Measurements from ENCODE around the gene PRICKLE1.

PRICKLE1 gene

DNA sequence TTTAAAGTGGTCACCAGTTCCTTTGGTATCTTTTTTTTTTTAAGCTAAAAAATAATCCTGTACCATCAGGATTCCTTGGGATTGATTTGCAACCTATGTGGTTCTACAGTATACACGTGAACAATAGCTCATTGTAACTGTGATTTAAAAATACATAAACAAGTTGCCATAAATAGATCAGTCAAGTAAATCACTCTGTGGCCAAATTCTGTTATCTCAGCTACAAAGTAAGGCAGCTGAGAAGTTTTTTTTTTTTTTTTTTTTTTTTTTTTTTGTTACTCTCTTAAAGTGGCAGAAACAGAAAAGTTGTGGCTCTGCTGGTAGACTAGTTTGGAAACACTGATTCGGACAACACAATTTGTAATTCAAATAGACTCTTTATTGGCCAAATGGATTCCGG lies 104.5 kb downstream of the PRICKLE1 start:
- H3K27me3 Mint-ChIP-seq (ENCODE audit: low read depth), result no peaks in the 10 kb centered on the region
- H3K27ac Mint-ChIP-seq, result peak overlapping the region; percentile 58 to 94 (median 80)
- H3K4me3 Mint-ChIP-seq, result peak overlapping the region; percentile 90 to 91 (median 91)
- H3K36me3 Mint-ChIP-seq (ENCODE audit: low read depth), result peaks cover 5% of the 10 kb centered on the region
- H3K4me1 Mint-ChIP-seq, result peaks cover 67% of the 10 kb centered on the region
- TF ChIP-seq, protein P1, sequence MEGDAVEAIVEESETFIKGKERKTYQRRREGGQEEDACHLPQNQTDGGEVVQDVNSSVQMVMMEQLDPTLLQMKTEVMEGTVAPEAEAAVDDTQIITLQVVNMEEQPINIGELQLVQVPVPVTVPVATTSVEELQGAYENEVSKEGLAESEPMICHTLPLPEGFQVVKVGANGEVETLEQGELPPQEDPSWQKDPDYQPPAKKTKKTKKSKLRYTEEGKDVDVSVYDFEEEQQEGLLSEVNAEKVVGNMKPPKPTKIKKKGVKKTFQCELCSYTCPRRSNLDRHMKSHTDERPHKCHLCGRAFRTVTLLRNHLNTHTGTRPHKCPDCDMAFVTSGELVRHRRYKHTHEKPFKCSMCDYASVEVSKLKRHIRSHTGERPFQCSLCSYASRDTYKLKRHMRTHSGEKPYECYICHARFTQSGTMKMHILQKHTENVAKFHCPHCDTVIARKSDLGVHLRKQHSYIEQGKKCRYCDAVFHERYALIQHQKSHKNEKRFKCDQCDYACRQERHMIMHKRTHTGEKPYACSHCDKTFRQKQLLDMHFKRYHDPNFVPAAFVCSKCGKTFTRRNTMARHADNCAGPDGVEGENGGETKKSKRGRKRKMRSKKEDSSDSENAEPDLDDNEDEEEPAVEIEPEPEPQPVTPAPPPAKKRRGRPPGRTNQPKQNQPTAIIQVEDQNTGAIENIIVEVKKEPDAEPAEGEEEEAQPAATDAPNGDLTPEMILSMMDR (IDR thresholded peaks at IDR 0.05; ENCODE audit: unreplicated experiment in 3 of 3), result no peak
- no peaks in the 10 kb centered on the region for H3K9me3 Mint-ChIP-seq

DNA sequence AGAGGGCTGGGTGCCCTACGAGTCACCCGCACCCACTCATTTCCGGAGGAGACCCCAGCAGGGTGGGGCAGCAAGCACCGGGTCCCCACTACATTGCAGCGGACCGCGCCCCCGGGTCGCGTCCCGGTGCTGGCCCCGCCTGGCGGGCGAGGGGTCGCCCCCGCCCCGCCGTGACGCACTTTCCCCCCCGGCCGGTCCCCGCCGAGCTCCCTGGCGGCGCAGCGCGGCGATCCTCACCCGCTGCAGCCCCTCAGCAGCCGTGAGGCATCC lies 106.1 kb downstream of the PRICKLE1 start:
- peak overlapping the region; percentile 80 to 94 (median 92) for H3K27ac Mint-ChIP-seq
- no peaks in the 10 kb centered on the region for H3K9me3 Mint-ChIP-seq
- H3K4me1 Mint-ChIP-seq, result peaks cover 76% of the 10 kb centered on the region
- no peaks in the 10 kb centered on the region for H3K36me3 Mint-ChIP-seq (ENCODE audit: low read depth)
- no peaks in the 10 kb centered on the region for H3K27me3 Mint-ChIP-seq (ENCODE audit: low read depth)
- TF ChIP-seq, protein P1 (IDR thresholded peaks at IDR 0.05; ENCODE audit: unreplicated experiment in 3 of 3), result no peak
- H3K4me3 Mint-ChIP-seq, result peak overlapping the region; percentile 90 to 91 (median 91)

DNA sequence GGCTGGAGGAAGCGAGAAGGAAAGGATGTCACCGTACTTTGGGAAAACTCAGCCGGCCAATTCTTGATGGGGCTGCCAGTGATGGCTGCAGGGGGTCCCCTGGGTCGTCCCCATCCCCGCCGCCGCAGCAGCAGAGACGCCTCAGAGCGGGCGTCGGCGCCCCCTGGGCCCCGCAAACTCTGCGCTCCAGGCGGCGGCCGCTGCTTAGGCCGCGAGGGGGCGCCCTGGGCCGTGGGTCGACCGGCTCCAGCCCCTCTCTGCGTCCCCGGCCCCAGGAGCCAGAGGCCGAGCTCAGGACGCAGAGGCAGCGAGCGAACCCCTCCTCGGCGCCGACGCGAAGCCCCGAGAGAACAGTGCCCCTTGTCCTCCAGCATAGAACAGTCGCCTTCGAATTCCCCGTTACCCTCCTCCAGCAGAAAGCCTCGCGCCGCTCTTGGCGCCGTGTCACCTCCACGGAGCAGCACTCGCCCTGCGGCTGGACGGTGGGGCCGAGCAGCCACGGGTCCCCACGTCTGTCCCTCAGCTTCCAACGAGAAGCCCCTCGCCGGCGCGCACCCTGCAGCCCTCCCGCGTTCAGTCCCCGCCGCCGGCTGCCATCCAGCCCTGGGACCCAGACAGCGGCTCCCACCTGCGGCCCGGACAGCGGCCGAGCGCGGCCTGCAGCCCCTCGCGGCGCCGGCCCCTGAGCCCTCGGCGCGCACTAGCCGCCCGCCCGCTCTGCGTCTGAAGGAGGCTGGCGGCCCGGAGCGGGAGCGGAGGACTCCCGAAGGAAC lies 106.6 kb downstream of the PRICKLE1 start:
- TF ChIP-seq, protein P1 (IDR thresholded peaks at IDR 0.05; ENCODE audit: unreplicated experiment in 3 of 3), result peak; percentile 90 to 98 (median 93)
- Mint-ChIP-seq H3K36me3 (ENCODE audit: low read depth) (peaks cover 4% of the 10 kb centered on the region), H3K4me1 (peaks cover 76% of the 10 kb centered on the region), H3K4me3 (peak overlapping the region; percentile 90 to 96 (median 94)), H3K27ac (peak overlapping the region; percentile 54 to 96 (median 95)), H3K27me3 (ENCODE audit: low read depth) (no peaks in the 10 kb centered on the region), H3K9me3 (no peaks in the 10 kb centered on the region)

DNA sequence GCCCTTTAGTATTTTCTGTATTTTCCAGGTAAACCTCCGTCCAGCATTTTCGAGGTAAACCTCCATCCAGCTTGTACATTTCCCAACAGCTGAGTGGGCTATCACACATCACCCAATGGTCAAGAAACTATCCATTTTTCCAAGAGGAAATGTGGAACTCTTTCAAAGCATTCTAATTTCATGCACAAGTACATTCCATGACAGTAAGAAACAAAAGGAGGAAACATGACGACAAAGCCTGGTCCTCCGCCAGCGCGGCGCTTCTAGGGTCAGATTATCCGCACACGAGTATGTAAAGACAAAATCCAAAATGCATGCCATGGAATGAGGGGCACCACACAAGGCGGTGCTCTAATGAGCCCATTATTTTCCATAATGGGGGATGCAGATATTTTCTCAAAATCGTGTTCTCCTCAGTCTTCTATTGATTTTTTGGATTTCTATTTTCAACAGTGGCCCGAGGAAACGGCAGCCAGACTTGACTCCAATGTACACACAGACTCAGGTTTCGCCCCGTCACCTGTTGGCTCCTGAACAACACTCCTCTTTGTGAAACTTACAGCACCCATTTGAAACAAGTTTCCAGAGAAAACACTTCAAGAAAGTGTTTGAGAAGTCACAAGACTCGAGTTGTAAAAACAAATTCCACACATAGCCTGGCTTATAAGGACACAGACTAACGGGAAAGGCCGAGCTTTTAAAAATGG lies 107.4 kb downstream of the PRICKLE1 start:
- H3K9me3 Mint-ChIP-seq, result no peaks in the 10 kb centered on the region
- peak overlapping the region; percentile 54 to 96 (median 95) for H3K27ac Mint-ChIP-seq

DNA sequence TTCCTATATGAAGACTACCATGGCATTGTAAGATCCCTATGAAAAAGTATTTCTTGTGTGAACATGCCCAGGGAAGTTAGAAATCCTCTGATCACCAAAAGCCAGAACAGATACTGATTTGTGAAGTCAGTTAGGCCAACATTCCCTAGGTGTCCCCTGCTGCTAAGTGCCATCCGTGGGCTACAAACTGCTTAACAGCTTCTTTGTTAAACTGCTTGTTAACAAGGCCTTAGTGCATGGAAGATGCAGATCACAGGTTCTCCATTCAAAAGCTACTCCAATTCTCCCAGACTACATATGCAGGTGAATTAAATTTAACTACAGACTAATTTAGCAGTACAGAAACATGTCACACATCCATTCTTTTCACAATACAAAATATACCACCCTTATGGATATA lies 108.2 kb downstream of the PRICKLE1 start:
- peaks cover 5% of the 10 kb centered on the region for H3K36me3 Mint-ChIP-seq (ENCODE audit: low read depth)
- peak overlapping the region; percentile 54 to 96 (median 95) for H3K27ac Mint-ChIP-seq
- no peaks in the 10 kb centered on the region for H3K9me3 Mint-ChIP-seq
- TF ChIP-seq, protein P1 (IDR thresholded peaks at IDR 0.05; ENCODE audit: unreplicated experiment in 3 of 3), result no peak
- peak overlapping the region; percentile 90 to 96 (median 90) for H3K4me3 Mint-ChIP-seq
- peaks cover 68% of the 10 kb centered on the region for H3K4me1 Mint-ChIP-seq
- no peaks in the 10 kb centered on the region for H3K27me3 Mint-ChIP-seq (ENCODE audit: low read depth)

More for the DNA sequence above, 107.4 kb downstream of the PRICKLE1 start:
- Mint-ChIP-seq H3K4me3 (peak overlapping the region; percentile 90 to 96 (median 90)), H3K36me3 (ENCODE audit: low read depth) (peaks cover 5% of the 10 kb centered on the region), H3K4me1 (peaks cover 76% of the 10 kb centered on the region), H3K27me3 (ENCODE audit: low read depth) (no peaks in the 10 kb centered on the region)
- TF ChIP-seq, protein P1 (IDR thresholded peaks at IDR 0.05; ENCODE audit: unreplicated experiment in 3 of 3), result no peak

Data from nephron (organoid).